Heart left ventricle (tissue), 13 donors: ENCODE measurements around the gene CD2AP.

ENCODE experiments used
- POLR2A ChIP-seq, 2 donors: fragments of 450-650 bp; IDR thresholded peaks; one replicate each; pipeline ENCODE4 v1.6.1; 2017; ENCODE audit warnings: antibody characterized with exemption in 2 of 2, mild to moderate bottlenecking in 2 of 2, moderate library complexity in 2 of 2
- TF ChIP-seq, protein P1 (sequence below), 12 donors: fragments of 200-600 bp; sonication (generic) in 4 of 12; IDR thresholded peaks; one replicate each; pipeline versions ENCODE4 v1.5.0 to v1.8.0; 2018 to 2022; ENCODE audit warnings: antibody characterized with exemption in 12 of 12, mild to moderate bottlenecking in 5 of 12
- donor health status: ischemic (EF 13 %, LVEDD 7.1; RV severe dilation, severe dysfunction).
- donor health status: DM: no; HTN: yes; CAD: no.
- donor health status: DM: no; HTN: no; CAD: no.
- donor health status: ischemic (EF 25% LVEDD 6.9; RV normal size, moderate dysfunction).
- donor health status: ischemic (EF 25% LVEDD 5.7; RV mildly dilated, moderate dysfunction).
- donor health status: ischemic (EF 35%, LVEDD 5.7; RV mildly dilated, moderate dysfunction).
- donor health status: nonischemic (EF 11% LVEDD 7.7; RV severe dilation, severe dysfunction).
- donor health status: DM: yes; HTN: yes; CAD: no.
- donor health status: PGD.
- donor health status: ischemic (EF 29% LVEDD 5.4; RV normal size, mild dysfunction).
- donor health status: nonischemic (EF 23%, LVEDD 6.1; RV moderate dilation, normal function).

DNA sequence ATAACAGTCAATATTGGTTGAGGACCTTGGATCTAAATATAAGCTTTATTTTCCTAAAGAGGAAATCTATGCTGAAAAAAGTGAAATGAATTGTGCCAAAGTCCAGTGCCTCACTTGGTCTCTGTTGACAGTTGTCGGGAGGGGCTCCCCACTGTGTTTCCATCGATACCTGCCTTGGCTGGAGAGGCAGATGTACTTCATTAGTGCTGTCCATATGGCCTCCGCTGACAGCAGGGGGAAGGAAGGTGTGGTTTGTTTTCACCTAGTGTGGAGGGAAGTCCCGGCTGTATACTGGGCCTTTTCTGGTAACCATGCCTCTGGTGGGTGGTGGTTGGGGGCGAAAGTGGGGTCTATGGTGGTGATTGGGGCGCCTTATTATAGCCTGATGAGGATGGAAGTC is 42.7 kb downstream of the CD2AP start:
- TF ChIP-seq, protein P1, sequence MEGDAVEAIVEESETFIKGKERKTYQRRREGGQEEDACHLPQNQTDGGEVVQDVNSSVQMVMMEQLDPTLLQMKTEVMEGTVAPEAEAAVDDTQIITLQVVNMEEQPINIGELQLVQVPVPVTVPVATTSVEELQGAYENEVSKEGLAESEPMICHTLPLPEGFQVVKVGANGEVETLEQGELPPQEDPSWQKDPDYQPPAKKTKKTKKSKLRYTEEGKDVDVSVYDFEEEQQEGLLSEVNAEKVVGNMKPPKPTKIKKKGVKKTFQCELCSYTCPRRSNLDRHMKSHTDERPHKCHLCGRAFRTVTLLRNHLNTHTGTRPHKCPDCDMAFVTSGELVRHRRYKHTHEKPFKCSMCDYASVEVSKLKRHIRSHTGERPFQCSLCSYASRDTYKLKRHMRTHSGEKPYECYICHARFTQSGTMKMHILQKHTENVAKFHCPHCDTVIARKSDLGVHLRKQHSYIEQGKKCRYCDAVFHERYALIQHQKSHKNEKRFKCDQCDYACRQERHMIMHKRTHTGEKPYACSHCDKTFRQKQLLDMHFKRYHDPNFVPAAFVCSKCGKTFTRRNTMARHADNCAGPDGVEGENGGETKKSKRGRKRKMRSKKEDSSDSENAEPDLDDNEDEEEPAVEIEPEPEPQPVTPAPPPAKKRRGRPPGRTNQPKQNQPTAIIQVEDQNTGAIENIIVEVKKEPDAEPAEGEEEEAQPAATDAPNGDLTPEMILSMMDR (IDR thresholded peaks at IDR 0.05), result no peak
- TF ChIP-seq POLR2A (IDR thresholded peaks at IDR 0.05), result no peak
